Measurements from ENCODE around the gene UBE2Q2. TPM values are rescaled to one million over a fixed set of nuclear protein-coding genes. Genes with fewer than 3 reads are reported as not detected.

The UBE2Q2 gene
- total and polyA plus RNA-seq, 4 donors = 15.5 to 35.9 (median 21.1) TPM

DNA sequence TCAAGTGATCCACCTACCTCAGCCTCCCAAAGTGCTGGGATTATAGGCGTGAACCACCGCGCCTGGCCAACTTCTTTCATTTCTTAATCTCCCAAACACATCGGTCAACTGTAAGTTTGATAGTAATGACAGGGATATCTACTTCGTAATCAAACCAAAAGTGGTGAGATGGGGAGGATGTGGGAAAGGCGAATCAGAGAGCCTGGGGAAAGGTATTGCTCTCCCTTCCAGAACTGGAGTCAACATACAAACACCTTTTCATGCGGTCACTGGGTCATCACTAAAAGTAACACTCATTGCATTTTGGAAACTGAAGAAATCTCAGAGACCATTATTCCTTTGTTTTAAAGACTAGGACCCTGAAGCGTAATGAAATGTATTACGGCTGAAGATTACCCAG lies 14.8 kb upstream of the UBE2Q2 start:
- 92 to 93% methylated on average over 9 of the region's 9 CpGs for WGBS, 2 donors
- no peak overlapping the region for H3K9ac ChIP-seq (ENCODE audit: insufficient read depth in 1 of 2, low read length in 2 of 2)
- H3K4me3 ChIP-seq = no peak overlapping the region
- no peaks in the 10 kb centered on the region for H3K36me3 ChIP-seq (ENCODE audit: control insufficient read depth in 4 of 4, insufficient read depth in 4 of 4, low read length in 4 of 4)
- H3K9me3 ChIP-seq (ENCODE audit: control insufficient read depth in 4 of 4, insufficient read depth in 3 of 4, low read length in 3 of 4) = no peaks in the 10 kb centered on the region
- no peaks in the 10 kb centered on the region for H3K27me3 ChIP-seq (ENCODE audit: control insufficient read depth in 3 of 3, insufficient read depth in 3 of 3, low read length in 2 of 3)
- no peaks in the 10 kb centered on the region for H3K4me1 ChIP-seq (ENCODE audit: control insufficient read depth in 5 of 5, insufficient read depth in 5 of 5, low read length in 5 of 5)
- ATAC-seq (ENCODE audit: insufficient read depth, low FRiP score) (no peak), DNase-seq (no peak)
- H3K27ac ChIP-seq (ENCODE audit: low read depth in 1 of 2, low read length in 1 of 2) = no peak overlapping the region
- TF ChIP-seq, protein P1, sequence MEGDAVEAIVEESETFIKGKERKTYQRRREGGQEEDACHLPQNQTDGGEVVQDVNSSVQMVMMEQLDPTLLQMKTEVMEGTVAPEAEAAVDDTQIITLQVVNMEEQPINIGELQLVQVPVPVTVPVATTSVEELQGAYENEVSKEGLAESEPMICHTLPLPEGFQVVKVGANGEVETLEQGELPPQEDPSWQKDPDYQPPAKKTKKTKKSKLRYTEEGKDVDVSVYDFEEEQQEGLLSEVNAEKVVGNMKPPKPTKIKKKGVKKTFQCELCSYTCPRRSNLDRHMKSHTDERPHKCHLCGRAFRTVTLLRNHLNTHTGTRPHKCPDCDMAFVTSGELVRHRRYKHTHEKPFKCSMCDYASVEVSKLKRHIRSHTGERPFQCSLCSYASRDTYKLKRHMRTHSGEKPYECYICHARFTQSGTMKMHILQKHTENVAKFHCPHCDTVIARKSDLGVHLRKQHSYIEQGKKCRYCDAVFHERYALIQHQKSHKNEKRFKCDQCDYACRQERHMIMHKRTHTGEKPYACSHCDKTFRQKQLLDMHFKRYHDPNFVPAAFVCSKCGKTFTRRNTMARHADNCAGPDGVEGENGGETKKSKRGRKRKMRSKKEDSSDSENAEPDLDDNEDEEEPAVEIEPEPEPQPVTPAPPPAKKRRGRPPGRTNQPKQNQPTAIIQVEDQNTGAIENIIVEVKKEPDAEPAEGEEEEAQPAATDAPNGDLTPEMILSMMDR (IDR thresholded peaks at IDR 0.05; ENCODE audit: control extremely low read depth, extremely low read depth) = no peak

DNA sequence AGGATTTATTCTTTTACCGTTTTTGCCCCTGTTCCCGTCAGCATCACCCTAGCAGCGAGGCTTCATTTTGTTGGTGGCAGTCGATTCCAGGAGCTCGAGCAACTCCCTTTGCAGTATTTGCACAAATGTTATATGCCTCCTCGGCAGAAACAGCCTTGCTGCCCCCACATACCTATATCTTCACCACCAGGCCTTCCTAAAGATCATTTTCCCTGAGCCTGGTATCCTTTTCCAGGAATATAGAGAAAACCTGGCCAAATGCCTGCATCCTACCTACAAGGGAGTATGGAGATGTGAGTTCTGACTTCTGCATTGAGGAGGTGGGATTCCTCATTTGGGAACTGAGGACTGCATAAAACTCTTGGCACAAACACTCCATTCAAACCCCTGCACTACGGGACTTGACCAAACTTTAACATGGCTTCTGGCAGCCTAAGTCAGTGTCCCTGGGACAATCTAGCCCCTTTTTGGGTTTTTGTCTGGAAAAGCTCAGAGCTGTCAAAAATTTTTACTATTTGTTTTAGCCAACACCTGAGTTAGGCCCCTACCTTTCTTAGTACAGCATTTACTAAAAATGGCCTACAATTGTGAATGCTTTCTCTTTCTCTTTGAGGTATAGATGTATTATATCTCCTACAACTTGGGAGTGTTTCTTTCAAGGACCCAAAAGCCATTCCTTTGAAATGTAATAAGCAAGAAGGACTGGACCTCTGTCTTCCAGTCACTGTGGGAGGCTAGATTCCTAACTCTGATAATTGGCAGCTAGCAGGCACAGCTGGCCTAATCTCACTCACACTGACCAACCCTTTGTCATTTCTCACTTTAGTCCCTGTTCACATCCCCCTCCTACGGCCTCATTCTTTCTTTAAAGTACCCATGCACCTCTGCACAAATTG lies 12.1 kb upstream of the UBE2Q2 start:
- no peaks in the 10 kb centered on the region for H3K36me3 ChIP-seq (ENCODE audit: control insufficient read depth in 4 of 4, insufficient read depth in 4 of 4, low read length in 4 of 4)
- DNase-seq (no peak), ATAC-seq (ENCODE audit: insufficient read depth, low FRiP score) (no peak)
- 81 to 91% methylated on average over 8 of the region's 8 CpGs for WGBS, 2 donors
- H3K27me3 ChIP-seq (ENCODE audit: control insufficient read depth in 3 of 3, insufficient read depth in 3 of 3, low read length in 2 of 3) = no peaks in the 10 kb centered on the region
- no peak overlapping the region for H3K4me3 ChIP-seq
- H3K27ac ChIP-seq (ENCODE audit: low read depth in 1 of 2, low read length in 1 of 2) = no peak overlapping the region
- no peaks in the 10 kb centered on the region for H3K9me3 ChIP-seq (ENCODE audit: control insufficient read depth in 4 of 4, insufficient read depth in 3 of 4, low read length in 3 of 4)
- no peak overlapping the region for H3K9ac ChIP-seq (ENCODE audit: insufficient read depth in 1 of 2, low read length in 2 of 2)
- H3K4me1 ChIP-seq (ENCODE audit: control insufficient read depth in 5 of 5, insufficient read depth in 5 of 5, low read length in 5 of 5) = peaks cover 0 to 3% (median 0%) of the 10 kb centered on the region in 5 donors
- TF ChIP-seq, protein P1 (IDR thresholded peaks at IDR 0.05; ENCODE audit: control extremely low read depth, extremely low read depth) = no peak

DNA sequence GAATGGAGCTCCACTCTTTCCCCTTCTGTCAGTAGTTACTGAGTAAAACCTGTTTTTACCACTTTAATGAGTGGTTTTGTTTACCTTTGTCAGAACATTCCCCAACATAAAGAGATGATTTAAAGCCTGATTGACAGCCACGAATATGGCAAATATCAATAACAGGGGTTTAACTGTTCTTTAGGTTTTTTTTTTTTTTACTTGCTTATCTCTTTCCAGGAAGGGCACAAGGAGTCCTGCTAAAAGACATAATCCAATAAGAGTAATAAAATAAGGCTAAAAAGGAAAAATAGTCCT lies 11.5 kb upstream of the UBE2Q2 start:
- Histone ChIP-seq H3K36me3 (ENCODE audit: control insufficient read depth in 4 of 4, insufficient read depth in 4 of 4, low read length in 4 of 4) (no peaks in the 10 kb centered on the region), H3K4me3 (no peak overlapping the region), H3K4me1 (ENCODE audit: control insufficient read depth in 5 of 5, insufficient read depth in 5 of 5, low read length in 5 of 5) (peaks cover 0 to 5% (median 0%) of the 10 kb centered on the region in 5 donors), H3K9me3 (ENCODE audit: control insufficient read depth in 4 of 4, insufficient read depth in 3 of 4, low read length in 3 of 4) (no peaks in the 10 kb centered on the region), H3K27me3 (ENCODE audit: control insufficient read depth in 3 of 3, insufficient read depth in 3 of 3, low read length in 2 of 3) (no peaks in the 10 kb centered on the region), H3K9ac (ENCODE audit: insufficient read depth in 1 of 2, low read length in 2 of 2) (no peak overlapping the region), H3K27ac (ENCODE audit: low read depth in 1 of 2, low read length in 1 of 2) (no peak overlapping the region)
- TF ChIP-seq, protein P1 (IDR thresholded peaks at IDR 0.05; ENCODE audit: control extremely low read depth, extremely low read depth) = no peak
- no peak for ATAC-seq (ENCODE audit: insufficient read depth, low FRiP score)
- WGBS, 2 donors = 62 to 83% methylated on average over 1 of the region's 1 CpG
- DNase-seq = no peak

Measured in lung (tissue), 12 donors.